Measurements from ENCODE around the gene DMBT1.

- TF ChIP-seq CTCF (IDR thresholded peaks at IDR 0.05) = no peak
- no peak for TF ChIP-seq POLR2A (IDR thresholded peaks at IDR 0.05)
These were observed 82.4 kb downstream of the DMBT1 start for GRCh38 chr10:122642726-122643605.
